Pancreas (tissue), 10 donors: ENCODE results near the gene ADGRA1. TPM values are rescaled to one million over a fixed set of nuclear protein-coding genes. Genes with fewer than 3 reads are reported as not detected.
"Not testable (repeated sequence)": the region's sequence is repeated elsewhere in the genome, so short reads cannot be mapped to it uniquely, and the experiment has no call there.

Experiments
- ATAC-seq, 4 donors: fragments of 200-7000 bp; cut with Tn5 transposase; one replicate each; pipeline versions ENCODE4 v1.8.0 to v1.9.1; 2020; ENCODE audit warnings: mild to moderate bottlenecking in 4 of 4, moderate library complexity in 4 of 4
- DNase-seq, 6 donors: peaks; one replicate each; pipeline ENCODE4 v3.0.0-alpha.2; 2020
- FAIRE-seq: peaks from 2 replicates; lab custom pipeline; 2012; peaks lifted over from hg19 to GRCh38; lab: Jason Lieb, UNC
- H3K27ac ChIP-seq, 4 donors: fragments of 200-600 bp; sonication (generic); 1 replicate in 3 of 4; 2 replicates in 1 of 4; pipeline versions ENCODE4 v1.5.0 to v1.8.0; 2020
- H3K27me3 ChIP-seq, 4 donors: fragments of 200-600 bp; one replicate each; pipeline ENCODE4 v1.8.0; 2021
- H3K36me3 ChIP-seq, 3 donors: fragments of 200-600 bp; sonication (generic) in 1 of 3; one replicate each; pipeline versions ENCODE4 v1.5.0 to v1.8.0; 2020 to 2021
- H3K4me1 ChIP-seq, 3 donors: fragments of 200-600 bp; one replicate each; pipeline ENCODE4 v1.8.0; 2021
- H3K4me3 ChIP-seq, 4 donors: fragments of 200-600 bp; sonication (generic) in 2 of 4; one replicate each; pipeline versions ENCODE4 v1.5.0 to v1.8.0; 2020 to 2021
- H3K9me3 ChIP-seq, 4 donors: fragments of 200-600 bp; one replicate each; pipeline ENCODE4 v1.8.0; 2021
- whole genome bisulfite sequencing, 2 donors: extraction: QIAGEN DNeasy Blood & Tissue Kit; methylation state at CpG; one replicate each; pipeline ENCODE4 v1.1.7; 2013; 5-methylcytosine and 5-hydroxymethylcytosine counted together
- intact Hi-C, 3 donors: fragments of 100-400 bp; cut with DNase I; formaldehyde crosslinking; loops; one replicate each; pipeline versions ENCODE4 v1.11.1 to v1.14.2; 2022
- polyA plus RNA-seq, 2 donors: library from polyadenylated mRNA; stranded (reverse); fragments of 200-250 nt; gene quantifications; one replicate each; pipeline ENCODE4 v1.2.3, GENCODE V29; 2013
- total RNA-seq, 6 donors: library from RNA; stranded (reverse); fragmentation: NEBNext Ultra II Directional in 4 of 6; extraction: Animal tissue kit (Norgen Biotek cat#: 25700) in 4 of 6; gene quantifications; one replicate each; pipeline versions ENCODE4 v1.2.1 to v1.2.4, GENCODE V29; 2021 to 2023
- TF ChIP-seq, protein P1 (sequence below), 4 donors: fragments of 200-600 bp; sonication (generic) in 3 of 4; IDR thresholded peaks; one replicate each; pipeline versions ENCODE4 v1.5.0 to v1.8.0; 2021; ENCODE audit warnings: antibody characterized with exemption in 4 of 4
- donor health status: healthy with polysubstance abuse.
- donor health status: DM: no; HTN: no; CAD: no; lungs with moderate emphysema.
- donor health status: DM: no; HTN: no; CAD: no.
- donor health status: control.
- donor health status: control.
- donor health status: Bipolar disorder and iron deficiency.
- donor health status: DM: yes; HTN: yes; CAD: no.
- donor health status: DM: no; HTN: no; CAD: no.
- donor health status: DM: no; HTN: no; CAD: no.
- donor health status: DM: yes; HTN: yes; CAD: no.

The ADGRA1 gene
- total and polyA plus RNA-seq, 8 donors: 0.03 to 0.85 (median 0.12) TPM; not detected in 1

DNA sequence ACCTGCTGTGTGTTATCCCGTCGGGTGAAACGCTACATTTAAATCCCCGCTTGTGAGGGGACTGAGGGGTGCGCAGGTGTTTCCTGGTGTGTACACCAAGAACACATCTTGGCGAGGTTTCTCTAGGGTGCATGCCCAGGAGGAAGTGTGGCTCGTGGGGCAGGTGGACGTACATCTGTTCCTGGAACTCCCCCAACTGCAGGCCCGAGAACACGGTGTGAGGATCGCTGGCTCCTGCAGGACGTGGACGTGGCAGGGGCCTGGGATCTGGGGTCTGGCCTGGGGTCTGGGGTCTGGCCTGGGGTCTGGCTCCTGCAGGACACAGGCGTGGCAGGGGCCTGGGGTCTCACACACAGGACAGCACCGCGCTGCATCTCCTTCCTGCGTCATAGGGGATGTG is 82.4 kb downstream of the ADGRA1 start:
- TF ChIP-seq, protein P1, sequence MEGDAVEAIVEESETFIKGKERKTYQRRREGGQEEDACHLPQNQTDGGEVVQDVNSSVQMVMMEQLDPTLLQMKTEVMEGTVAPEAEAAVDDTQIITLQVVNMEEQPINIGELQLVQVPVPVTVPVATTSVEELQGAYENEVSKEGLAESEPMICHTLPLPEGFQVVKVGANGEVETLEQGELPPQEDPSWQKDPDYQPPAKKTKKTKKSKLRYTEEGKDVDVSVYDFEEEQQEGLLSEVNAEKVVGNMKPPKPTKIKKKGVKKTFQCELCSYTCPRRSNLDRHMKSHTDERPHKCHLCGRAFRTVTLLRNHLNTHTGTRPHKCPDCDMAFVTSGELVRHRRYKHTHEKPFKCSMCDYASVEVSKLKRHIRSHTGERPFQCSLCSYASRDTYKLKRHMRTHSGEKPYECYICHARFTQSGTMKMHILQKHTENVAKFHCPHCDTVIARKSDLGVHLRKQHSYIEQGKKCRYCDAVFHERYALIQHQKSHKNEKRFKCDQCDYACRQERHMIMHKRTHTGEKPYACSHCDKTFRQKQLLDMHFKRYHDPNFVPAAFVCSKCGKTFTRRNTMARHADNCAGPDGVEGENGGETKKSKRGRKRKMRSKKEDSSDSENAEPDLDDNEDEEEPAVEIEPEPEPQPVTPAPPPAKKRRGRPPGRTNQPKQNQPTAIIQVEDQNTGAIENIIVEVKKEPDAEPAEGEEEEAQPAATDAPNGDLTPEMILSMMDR (IDR thresholded peaks at IDR 0.05): no peak
- intact Hi-C loops: no loop called here
- Histone ChIP-seq H3K36me3 (no peaks in the 10 kb centered on the region), H3K27me3 (no peaks in the 10 kb centered on the region), H3K9me3 (no peaks in the 10 kb centered on the region), H3K4me3 (no peak overlapping the region), H3K27ac (no peak overlapping the region), H3K4me1 (no peaks in the 10 kb centered on the region)
- DNase-seq: peak in 1 of 6 donors; percentile 6
- WGBS, 2 donors: 70 to 79% methylated on average over 17 of the region's 17 CpGs
- no peak for ATAC-seq
- FAIRE-seq: no peak

DNA sequence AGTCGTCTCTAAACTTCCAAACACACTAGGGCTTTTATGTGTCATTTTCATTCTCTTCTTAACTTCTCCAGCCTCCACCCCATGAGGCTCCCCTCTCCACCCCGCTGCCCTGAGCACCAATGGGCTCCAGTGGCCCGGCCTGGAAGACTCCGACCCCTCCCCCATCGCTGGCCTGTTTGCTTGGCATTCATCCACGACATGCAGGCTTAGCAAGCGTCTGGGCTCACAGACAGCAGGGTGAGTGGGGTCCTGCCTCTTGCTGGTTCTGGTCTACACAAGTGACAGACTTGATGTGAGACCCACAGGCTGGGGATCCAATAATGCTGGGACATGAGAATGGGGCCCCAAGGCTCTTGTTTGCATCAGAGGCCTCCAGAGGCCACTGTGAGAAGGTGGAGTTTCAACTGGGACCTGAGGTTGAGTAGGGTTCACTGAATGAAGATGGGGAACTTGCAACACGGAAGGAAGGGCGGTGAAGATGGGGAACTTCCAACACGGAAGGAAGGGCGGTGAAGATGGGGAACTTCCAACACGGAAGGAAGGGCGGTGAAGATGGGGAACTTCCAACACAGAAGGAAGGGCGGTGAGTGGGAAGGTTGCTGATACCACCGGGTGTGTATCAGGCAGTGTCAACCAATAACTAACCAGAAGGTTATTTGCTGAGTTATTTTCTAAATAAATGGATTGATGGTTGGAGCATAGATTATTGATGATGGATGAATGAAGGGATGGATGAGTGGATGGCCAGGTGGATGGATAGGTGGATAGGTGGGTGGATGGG is 86.3 kb downstream of the ADGRA1 start:
- no peaks in the 10 kb centered on the region for H3K27me3 ChIP-seq
- TF ChIP-seq, protein P1 (IDR thresholded peaks at IDR 0.05): no peak
- no peak for ATAC-seq
- 79 to 88% methylated on average over 15 of the region's 15 CpGs for WGBS, 2 donors
- no peak for FAIRE-seq
- H3K4me1 ChIP-seq: no peaks in the 10 kb centered on the region
- peak in 1 of 6 donors; percentile 13 for DNase-seq
- no peak overlapping the region for H3K4me3 ChIP-seq
- H3K36me3 ChIP-seq: no peaks in the 10 kb centered on the region
- H3K9me3 ChIP-seq: no peaks in the 10 kb centered on the region
- intact Hi-C loops: no loop called here
- H3K27ac ChIP-seq: no peak overlapping the region

DNA sequence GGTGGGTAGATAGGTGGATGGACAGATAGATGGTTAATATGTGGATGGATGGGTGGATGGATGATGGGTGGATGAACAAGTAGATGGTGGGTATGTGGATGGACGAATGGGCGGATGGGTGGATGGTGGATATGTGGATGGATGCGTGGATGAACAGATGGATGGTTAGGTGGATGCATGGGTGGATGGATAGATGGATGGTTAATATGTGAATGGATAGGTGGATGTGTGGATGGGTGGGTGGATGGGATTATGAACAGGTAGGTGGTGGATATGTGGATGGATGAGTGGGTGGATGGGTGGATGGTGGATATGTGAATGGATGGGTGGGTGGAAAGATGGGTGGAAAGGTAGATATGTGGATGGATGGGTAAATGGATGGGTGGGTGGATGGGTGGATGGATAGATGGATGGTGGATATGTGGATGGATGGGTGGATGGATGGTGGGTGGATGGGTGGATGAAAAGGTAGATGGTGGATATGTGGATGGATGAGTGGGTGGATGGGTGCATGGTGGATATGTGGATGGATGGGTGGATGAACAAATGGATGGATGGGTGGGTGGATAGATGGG is 87.1 kb downstream of the ADGRA1 start:
- intact Hi-C loops: no loop called here
- 63 to 74% methylated on average over 3 of the region's 3 CpGs for WGBS, 2 donors
- no peaks in the 10 kb centered on the region for H3K27me3 ChIP-seq
- H3K4me1 ChIP-seq: no peaks in the 10 kb centered on the region
- DNase-seq (peak in 1 of 6 donors; percentile 4), FAIRE-seq (no peak), ATAC-seq (no peak)
- no peaks in the 10 kb centered on the region for H3K9me3 ChIP-seq
- H3K36me3 ChIP-seq: no peaks in the 10 kb centered on the region
- TF ChIP-seq, protein P1 (IDR thresholded peaks at IDR 0.05): no peak
- no peak overlapping the region for H3K27ac ChIP-seq
- no peak overlapping the region for H3K4me3 ChIP-seq

DNA sequence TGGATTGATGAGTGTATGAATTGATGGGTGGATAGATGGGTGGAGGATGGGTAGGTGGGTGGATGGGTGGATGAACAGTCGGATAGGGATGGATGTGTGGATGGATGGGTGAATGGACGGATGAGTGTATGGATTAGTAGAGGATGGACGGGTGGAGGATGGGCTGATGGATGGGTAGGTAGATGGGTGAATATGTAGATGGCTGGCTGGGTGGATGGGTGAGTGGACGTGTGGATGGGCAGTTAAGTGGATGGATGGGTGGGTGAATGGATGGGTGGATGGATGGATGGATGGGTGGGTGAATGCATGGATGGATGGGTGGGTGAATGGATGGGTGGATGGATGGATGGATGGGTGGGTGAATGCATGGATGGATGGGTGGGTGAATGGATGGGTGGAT is 87.9 kb downstream of the ADGRA1 start:
- H3K27me3 ChIP-seq, H3K4me3 ChIP-seq, H3K36me3 ChIP-seq, H3K9me3 ChIP-seq, FAIRE-seq, ATAC-seq, H3K4me1 ChIP-seq, intact Hi-C loops, H3K27ac ChIP-seq: not testable (repeated sequence)
- 52 to 59% methylated on average over 4 of the region's 4 CpGs for WGBS, 2 donors
- DNase-seq: peak in 1 of 6 donors; percentile 2

- Histone ChIP-seq H3K9me3 (no peaks in the 10 kb centered on the region), H3K4me1 (no peaks in the 10 kb centered on the region), H3K27ac (no peak overlapping the region), H3K4me3 (no peak overlapping the region), H3K27me3 (no peaks in the 10 kb centered on the region), H3K36me3 (no peaks in the 10 kb centered on the region)
- FAIRE-seq: no peak
- intact Hi-C loops: no loop called here
- no peak for ATAC-seq
- peak in 2 of 6 donors; percentile 5 to 10 for DNase-seq
- TF ChIP-seq, protein P1 (IDR thresholded peaks at IDR 0.05): no peak
- 65 to 91% methylated on average over 4 of the region's 4 CpGs for WGBS, 2 donors
Measured at GRCh38 chr10:133176546-133176945, 88.8 kb downstream of the ADGRA1 start.
